AG04450 (cell line): ENCODE data around the gene SEMG1. TPM values are rescaled to one million over a fixed set of nuclear protein-coding genes. Genes with fewer than 3 reads are reported as not detected.

Experiments used
- CTCF ChIA-PET: fragments of 300-600, 350-600 bp; formaldehyde crosslinking; extraction: SDS; loops from one replicate; lab custom pipeline; 2022; ENCODE audit warnings: antibody characterized with exemption, inconsistent platforms; lab: Charles Lee
- POLR2A ChIA-PET: fragments of 350-600 bp; formaldehyde crosslinking; extraction: SDS; loops from one replicate; lab custom pipeline; 2021; ENCODE audit warnings: antibody characterized with exemption, inconsistent platforms; lab: Yijun Ruan, JAX
- DNase-seq: peaks from one replicate; pipeline ENCODE4 v3.0.0-alpha.2; 2011; ENCODE audit warnings: low read depth, low spot score
- H3K27ac ChIP-seq: one replicate; pipeline ENCODE4 v1.5.1; 2012; ENCODE audit warnings: low read depth, low read length, control low read depth
- H3K27me3 ChIP-seq: one replicate; pipeline ENCODE4 v1.6.0; 2012; ENCODE audit warnings: low read length; ENCODE audit not compliant: control insufficient read depth, insufficient read depth
- H3K4me3 ChIP-seq: 2 replicates; pipeline ENCODE4 v1.5.1; 2011; ENCODE audit warnings: mild to moderate bottlenecking, low read depth, low read length, control low read depth
- H3K9me3 ChIP-seq: 2 replicates; pipeline ENCODE4 v1.5.1; 2012; ENCODE audit warnings: low read length; ENCODE audit not compliant: control insufficient read depth, insufficient read depth
- CTCF ChIP-seq: IDR thresholded peaks from 2 replicates; pipeline ENCODE4 v1.5.1; 2011; ENCODE audit warnings: low read depth, low read length, control low read depth, inconsistent platforms
- polyA plus RNA-seq: library from polyadenylated mRNA; depleted of rRNA; stranded (reverse); fragments of >200 nt; gene quantifications from 2 replicates; pipeline ENCODE4 v1.2.3, GENCODE V29; 2011

Gene SEMG1
- polyA plus RNA-seq, 1 experiment, result not detected

DNA sequence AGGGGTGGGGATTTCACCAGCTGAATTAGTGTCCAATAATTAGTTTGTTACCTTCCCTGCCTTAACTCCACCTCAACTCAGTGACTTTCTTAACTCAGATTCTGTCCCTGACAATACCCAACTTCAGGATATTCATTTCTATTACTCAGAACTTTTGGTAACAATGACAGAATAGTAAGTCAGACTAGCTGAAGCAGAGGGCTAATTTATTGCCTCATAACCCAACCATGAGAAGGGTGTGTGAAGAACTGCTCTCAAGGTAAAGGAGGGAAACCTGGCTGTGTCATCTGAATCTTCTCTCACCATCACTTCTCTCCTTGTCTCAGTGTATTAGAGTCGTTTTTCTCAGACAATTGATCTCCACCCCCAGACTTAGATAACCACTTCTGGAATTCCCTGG lies 33.3 kb upstream of the SEMG1 start:
- Histone ChIP-seq H3K4me3 (no peak overlapping the region), H3K27me3 (no peaks in the 10 kb centered on the region), H3K27ac (no peak overlapping the region), H3K9me3 (no peaks in the 10 kb centered on the region)
- TF ChIP-seq CTCF, result no peak
- CTCF ChIA-PET, result no interaction called here
- POLR2A ChIA-PET, result no interaction called here
- no peak for DNase-seq

- ChIA-PET CTCF (no interaction called here), POLR2A (no interaction called here)
- TF ChIP-seq CTCF, result no peak
- no peaks in the 10 kb centered on the region for H3K9me3 ChIP-seq
- H3K4me3 ChIP-seq, result no peak within 1 kb of the TSS
- no peaks in the 10 kb centered on the region for H3K27me3 ChIP-seq
- no peak for DNase-seq
- H3K27ac ChIP-seq, result no peak within 1 kb of the TSS
Measured at GRCh38 chr20:45174434-45175364, 32.1 kb upstream of the SEMG1 start, which contains the start of gene PI3. Gene PI3 (plus strand): TSS chr20:45174902. CDS start chr20:45174923, 21 bp downstream.

GRCh38 chr20:45176526-45177267 lies 30.1 kb upstream of the SEMG1 start:
- Histone ChIP-seq H3K27me3 (no peaks in the 10 kb centered on the region), H3K4me3 (no peak overlapping the region), H3K9me3 (no peaks in the 10 kb centered on the region), H3K27ac (no peak overlapping the region)
- ChIA-PET POLR2A (no interaction called here), CTCF (no interaction called here)
- DNase-seq, result no peak
- TF ChIP-seq CTCF, result no peak

DNA sequence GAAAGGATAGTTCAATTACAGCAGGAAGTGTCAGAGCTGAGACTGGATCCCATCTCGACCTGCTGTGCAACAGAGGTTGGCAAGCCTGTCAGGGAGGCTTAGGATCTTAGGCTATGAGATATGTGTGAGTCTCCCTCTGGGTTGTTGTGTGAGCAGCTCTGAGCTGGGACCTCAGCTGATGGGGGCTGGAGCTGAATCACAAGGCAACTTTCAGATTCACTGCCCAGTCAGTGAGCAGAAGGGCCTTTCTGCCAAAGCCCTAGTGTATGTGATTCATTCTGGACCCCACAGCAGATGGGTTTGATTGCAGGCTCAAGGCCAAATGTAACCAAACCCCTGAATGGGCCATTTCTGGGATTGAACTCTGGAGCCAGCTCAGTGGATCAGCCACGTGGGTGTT lies 27.7 kb upstream of the SEMG1 start:
- ChIA-PET POLR2A (no interaction called here), CTCF (no interaction called here)
- DNase-seq, result no peak
- no peak overlapping the region for H3K4me3 ChIP-seq
- no peaks in the 10 kb centered on the region for H3K27me3 ChIP-seq
- no peak for TF ChIP-seq CTCF
- no peak overlapping the region for H3K27ac ChIP-seq
- no peaks in the 10 kb centered on the region for H3K9me3 ChIP-seq

DNA sequence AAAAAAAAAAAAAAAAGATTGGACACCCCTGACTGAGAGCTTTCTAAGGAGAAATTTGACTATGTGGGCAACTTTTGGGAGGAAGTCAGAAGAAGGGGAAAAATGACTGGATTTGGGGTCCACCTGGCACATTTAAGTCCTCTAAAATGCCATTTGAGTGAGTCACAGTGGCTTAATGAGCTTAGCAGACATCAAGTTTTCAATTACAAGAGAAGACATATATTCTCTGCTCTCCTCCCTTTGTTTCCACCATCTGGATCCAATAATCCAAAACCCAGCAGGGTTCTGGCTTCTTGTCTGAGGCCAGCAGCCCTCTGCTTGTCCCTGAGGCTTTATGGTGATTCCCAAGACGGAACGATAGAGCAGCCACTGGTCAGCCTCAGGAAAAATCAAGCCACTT lies 25.2 kb upstream of the SEMG1 start:
- no peak for DNase-seq
- POLR2A ChIA-PET, result no interaction called here
- CTCF ChIA-PET, result no interaction called here
- Histone ChIP-seq H3K27ac (no peak overlapping the region), H3K4me3 (no peak overlapping the region), H3K9me3 (no peaks in the 10 kb centered on the region), H3K27me3 (no peaks in the 10 kb centered on the region)
- no peak for TF ChIP-seq CTCF
